ENCODE data around the gene ISM1. TPM values are rescaled to one million over a fixed set of nuclear protein-coding genes. Genes with fewer than 3 reads are reported as not detected.

The ISM1 gene
- total RNA-seq, 1 donor from 2014 or later, result 0.36 TPM

- Mint-ChIP-seq H3K27me3 (peaks cover 54% of the 10 kb centered on the region), H3K27ac (no peak overlapping the region), H3K4me3 (ENCODE audit: low read depth) (no peak overlapping the region), H3K4me1 (ENCODE audit: low read depth) (no peaks in the 10 kb centered on the region), H3K9me3 (ENCODE audit: low read depth) (peaks cover 4% of the 10 kb centered on the region), H3K36me3 (ENCODE audit: insufficient read depth) (no peaks in the 10 kb centered on the region)
- no peak for TF ChIP-seq CTCF (IDR thresholded peaks at IDR 0.05; ENCODE audit: unreplicated experiment)
- no peak for DNase-seq (ENCODE audit: low spot score, unreplicated experiment)
These were observed 7.7 kb upstream of the ISM1 start for GRCh38 chr20:13213335-13213734.

- Mint-ChIP-seq H3K36me3 (ENCODE audit: insufficient read depth) (no peaks in the 10 kb centered on the region), H3K27me3 (peaks cover 75% of the 10 kb centered on the region), H3K27ac (no peak overlapping the region), H3K4me1 (ENCODE audit: low read depth) (peaks cover 5% of the 10 kb centered on the region), H3K4me3 (ENCODE audit: low read depth) (no peak overlapping the region), H3K9me3 (ENCODE audit: low read depth) (peaks cover 4% of the 10 kb centered on the region)
- no peak for DNase-seq (ENCODE audit: low spot score, unreplicated experiment)
- no peak for TF ChIP-seq CTCF (IDR thresholded peaks at IDR 0.05; ENCODE audit: unreplicated experiment)
These were observed 4.5 kb upstream of the ISM1 start for GRCh38 chr20:13216533-13216932.

- peak overlapping the region; percentile 22 for H3K27ac Mint-ChIP-seq
- H3K4me3 Mint-ChIP-seq (ENCODE audit: low read depth), result peak overlapping the region; percentile 78
- H3K4me1 Mint-ChIP-seq (ENCODE audit: low read depth), result peaks cover 8% of the 10 kb centered on the region
- peaks cover 86% of the 10 kb centered on the region for H3K27me3 Mint-ChIP-seq
- no peaks in the 10 kb centered on the region for H3K36me3 Mint-ChIP-seq (ENCODE audit: insufficient read depth)
- H3K9me3 Mint-ChIP-seq (ENCODE audit: low read depth), result no peaks in the 10 kb centered on the region
- TF ChIP-seq CTCF (IDR thresholded peaks at IDR 0.05; ENCODE audit: unreplicated experiment), result no peak
- no peak for DNase-seq (ENCODE audit: low spot score, unreplicated experiment)
These were observed 1.5 kb upstream of the ISM1 start for GRCh38 chr20:13219327-13220193.

- Mint-ChIP-seq H3K27me3 (peaks cover 83% of the 10 kb centered on the region), H3K9me3 (ENCODE audit: low read depth) (no peaks in the 10 kb centered on the region), H3K36me3 (ENCODE audit: insufficient read depth) (no peaks in the 10 kb centered on the region), H3K4me1 (ENCODE audit: low read depth) (peaks cover 8% of the 10 kb centered on the region), H3K4me3 (ENCODE audit: low read depth) (peak overlapping the region; percentile 78), H3K27ac (peak overlapping the region; percentile 22)
- TF ChIP-seq CTCF (IDR thresholded peaks at IDR 0.05; ENCODE audit: unreplicated experiment), result no peak
- peak; percentile 35 for DNase-seq (ENCODE audit: low spot score, unreplicated experiment)
These were observed 725 bp upstream of the ISM1 start for GRCh38 chr20:13220194-13220903.

GRCh38 chr20:13221313-13221672 lies 219 bp downstream of the ISM1 start:
- TF ChIP-seq CTCF (IDR thresholded peaks at IDR 0.05; ENCODE audit: unreplicated experiment), result no peak
- DNase-seq (ENCODE audit: low spot score, unreplicated experiment), result no peak
- Mint-ChIP-seq H3K27ac (no peak overlapping the region), H3K27me3 (peaks cover 78% of the 10 kb centered on the region), H3K4me3 (ENCODE audit: low read depth) (no peak overlapping the region), H3K9me3 (ENCODE audit: low read depth) (no peaks in the 10 kb centered on the region), H3K4me1 (ENCODE audit: low read depth) (peaks cover 8% of the 10 kb centered on the region), H3K36me3 (ENCODE audit: insufficient read depth) (no peaks in the 10 kb centered on the region)

All from progenitor cell of endocrine pancreas (in vitro differentiated cells).